Activated B cell treated with CpG ODN at 0.5 μM for 24 hours (primary cell): Measurements from ENCODE around the gene ASTN1. TPM values are rescaled to one million over a fixed set of nuclear protein-coding genes. Genes with fewer than 3 reads are reported as not detected.
"Not testable (repeated sequence)": the region's sequence is repeated elsewhere in the genome, so short reads cannot be mapped to it uniquely, and the experiment has no call there.

ENCODE experiments used
- ATAC-seq: fragments of 200-7000 bp; cut with Tn5 transposase; one replicate; pipeline ENCODE4 v1.10.0; 2021; ENCODE audit warnings: low read depth, mild to moderate bottlenecking, moderate library complexity
- CTCF ChIA-PET: fragments of 350-600 bp; sonication (Branson Sonifier 250); formaldehyde crosslinking; loops from one replicate; lab custom pipeline; 2021; ENCODE audit warnings: antibody characterized with exemption; lab: Charles Lee
- POLR2A ChIA-PET: fragments of 350-600 bp; sonication (Branson Sonifier 250); formaldehyde crosslinking; loops from one replicate; lab custom pipeline; 2021; ENCODE audit warnings: antibody characterized with exemption; lab: Charles Lee
- DNase-seq: peaks from one replicate; pipeline ENCODE4 v3.0.0; 2022
- H3K27ac Mint-ChIP-seq: one replicate; pipeline ENCODE4 v1.8.0; 2020; ENCODE audit warnings: mixed read lengths
- H3K27me3 Mint-ChIP-seq: one replicate; pipeline ENCODE4 v1.8.0; 2021; ENCODE audit warnings: mixed read lengths
- H3K36me3 Mint-ChIP-seq: one replicate; pipeline ENCODE4 v1.8.0; 2021; ENCODE audit warnings: low read depth, mixed read lengths
- H3K4me1 Mint-ChIP-seq: one replicate; pipeline ENCODE4 v1.8.0; 2021; ENCODE audit warnings: mixed read lengths
- H3K4me3 Mint-ChIP-seq: one replicate; pipeline ENCODE4 v1.8.0; 2020; ENCODE audit warnings: mild to moderate bottlenecking, mixed read lengths
- H3K9me3 Mint-ChIP-seq: one replicate; pipeline ENCODE4 v1.8.0; 2020; ENCODE audit warnings: mixed read lengths
- CTCF ChIP-seq: fragments of 200-600 bp; IDR thresholded peaks from one replicate; pipeline ENCODE4 v1.8.0; 2022; ENCODE audit warnings: antibody characterized with exemption, mild to moderate bottlenecking
- intact Hi-C: fragments of 100-400 bp; cut with micrococcal nuclease; formaldehyde crosslinking; loops from one replicate; pipeline ENCODE4 v1.15.1; 2024
- total RNA-seq: library from RNA; stranded (reverse); gene quantifications from 2 replicates; pipeline ENCODE4 v1.2.3, GENCODE V29; 2022

Gene ASTN1
- total RNA-seq, 1 donor from 2014 or later, result not detected

- H3K9me3 Mint-ChIP-seq, result no peaks in the 10 kb centered on the region
- H3K4me3 Mint-ChIP-seq, result no peak overlapping the region
- CTCF ChIA-PET, result no interaction called here
- no peak overlapping the region for H3K27ac Mint-ChIP-seq
- intact Hi-C loops, result no loop called here
- peaks cover 3% of the 10 kb centered on the region for H3K27me3 Mint-ChIP-seq
- DNase-seq (no peak), ATAC-seq (no peak)
- H3K36me3 Mint-ChIP-seq, result no peaks in the 10 kb centered on the region
- no peaks in the 10 kb centered on the region for H3K4me1 Mint-ChIP-seq
- no peak for TF ChIP-seq CTCF
- POLR2A ChIA-PET, result no interaction called here
These were observed 87.5 kb downstream of the ASTN1 start for GRCh38 chr1:177077006-177077405.

- H3K4me1 Mint-ChIP-seq, ATAC-seq, H3K27me3 Mint-ChIP-seq, POLR2A ChIA-PET, H3K27ac Mint-ChIP-seq, CTCF ChIA-PET, intact Hi-C loops, H3K9me3 Mint-ChIP-seq, H3K4me3 Mint-ChIP-seq, H3K36me3 Mint-ChIP-seq, DNase-seq: not testable (repeated sequence)
These were observed 89.7 kb downstream of the ASTN1 start for GRCh38 chr1:177074811-177075210.

- ChIA-PET POLR2A (no interaction called here), CTCF (no interaction called here)
- Mint-ChIP-seq H3K4me1 (no peaks in the 10 kb centered on the region), H3K4me3 (no peak overlapping the region), H3K27me3 (peaks cover 5% of the 10 kb centered on the region), H3K9me3 (no peaks in the 10 kb centered on the region), H3K27ac (no peak overlapping the region), H3K36me3 (no peaks in the 10 kb centered on the region)
- no peak for TF ChIP-seq CTCF
- intact Hi-C loops, result no loop called here
- DNase-seq (no peak), ATAC-seq (no peak)
These were observed 95.0 kb downstream of the ASTN1 start for GRCh38 chr1:177069490-177069889.

GRCh38 chr1:177067752-177068410 lies 96.6 kb downstream of the ASTN1 start:
- TF ChIP-seq CTCF, result no peak
- ATAC-seq (no peak), DNase-seq (no peak)
- H3K27ac Mint-ChIP-seq, result no peak overlapping the region
- H3K36me3 Mint-ChIP-seq, result no peaks in the 10 kb centered on the region
- no peaks in the 10 kb centered on the region for H3K9me3 Mint-ChIP-seq
- peaks cover 2% of the 10 kb centered on the region for H3K27me3 Mint-ChIP-seq
- ChIA-PET CTCF (no interaction called here), POLR2A (no interaction called here)
- no peak overlapping the region for H3K4me3 Mint-ChIP-seq
- intact Hi-C loops, result no loop called here
- H3K4me1 Mint-ChIP-seq, result no peaks in the 10 kb centered on the region

GRCh38 chr1:177065430-177065829 lies 99.1 kb downstream of the ASTN1 start:
- Mint-ChIP-seq H3K9me3 (no peaks in the 10 kb centered on the region), H3K36me3 (no peaks in the 10 kb centered on the region), H3K4me3 (no peak overlapping the region), H3K27me3 (peaks cover 2% of the 10 kb centered on the region), H3K27ac (no peak overlapping the region), H3K4me1 (no peaks in the 10 kb centered on the region)
- DNase-seq, result no peak
- ChIA-PET CTCF (no interaction called here), POLR2A (no interaction called here)
- ATAC-seq, result no peak
- intact Hi-C loops, result no loop called here
- TF ChIP-seq CTCF, result no peak

GRCh38 chr1:177063648-177064047 lies 100.9 kb downstream of the ASTN1 start:
- no peak for TF ChIP-seq CTCF
- no peaks in the 10 kb centered on the region for H3K9me3 Mint-ChIP-seq
- peaks cover 2% of the 10 kb centered on the region for H3K27me3 Mint-ChIP-seq
- no peak overlapping the region for H3K27ac Mint-ChIP-seq
- CTCF ChIA-PET, result no interaction called here
- DNase-seq, result no peak
- no peaks in the 10 kb centered on the region for H3K4me1 Mint-ChIP-seq
- POLR2A ChIA-PET, result no interaction called here
- no peaks in the 10 kb centered on the region for H3K36me3 Mint-ChIP-seq
- no peak overlapping the region for H3K4me3 Mint-ChIP-seq
- intact Hi-C loops, result no loop called here
- ATAC-seq, result no peak
